GM21619 (cell line): ENCODE measurements around the gene CRB2.

Source experiments
- ATAC-seq: cut with Tn5 transposase; IDR thresholded peaks from one replicate; pipeline ENCODE4 v1.9.1; 2021; ENCODE audit not compliant: unreplicated experiment

The CRB2 gene

GRCh38 chr9:123418506-123418905 lies 62.5 kb downstream of the CRB2 start:
- ATAC-seq: no peak

DNA sequence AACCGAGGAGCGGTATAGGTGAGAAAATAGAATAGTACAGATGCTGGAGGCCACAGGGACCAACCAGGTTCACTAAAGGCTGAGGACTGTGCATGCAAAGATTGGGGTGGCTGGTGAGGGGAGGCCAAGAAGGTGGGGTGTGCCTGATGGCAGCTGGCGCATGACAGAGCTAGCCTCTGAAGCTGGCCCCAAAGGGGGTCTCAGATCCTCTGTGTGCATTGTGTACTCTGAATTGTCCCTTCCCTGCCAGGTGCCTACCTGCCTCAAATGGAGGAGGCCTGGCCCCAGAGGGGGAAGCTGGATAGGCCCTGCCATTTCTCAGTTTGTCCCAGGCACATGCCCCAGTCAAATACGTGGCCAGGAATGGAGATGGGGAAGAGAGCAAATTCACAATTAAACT lies 63.1 kb downstream of the CRB2 start:
- ATAC-seq: no peak

GRCh38 chr9:123419721-123420591 lies 64.0 kb downstream of the CRB2 start:
- no peak for ATAC-seq

- no peak for ATAC-seq
These were observed 64.7 kb downstream of the CRB2 start for GRCh38 chr9:123420592-123421111.

- no peak for ATAC-seq
These were observed 65.2 kb downstream of the CRB2 start for GRCh38 chr9:123421186-123421585.

DNA sequence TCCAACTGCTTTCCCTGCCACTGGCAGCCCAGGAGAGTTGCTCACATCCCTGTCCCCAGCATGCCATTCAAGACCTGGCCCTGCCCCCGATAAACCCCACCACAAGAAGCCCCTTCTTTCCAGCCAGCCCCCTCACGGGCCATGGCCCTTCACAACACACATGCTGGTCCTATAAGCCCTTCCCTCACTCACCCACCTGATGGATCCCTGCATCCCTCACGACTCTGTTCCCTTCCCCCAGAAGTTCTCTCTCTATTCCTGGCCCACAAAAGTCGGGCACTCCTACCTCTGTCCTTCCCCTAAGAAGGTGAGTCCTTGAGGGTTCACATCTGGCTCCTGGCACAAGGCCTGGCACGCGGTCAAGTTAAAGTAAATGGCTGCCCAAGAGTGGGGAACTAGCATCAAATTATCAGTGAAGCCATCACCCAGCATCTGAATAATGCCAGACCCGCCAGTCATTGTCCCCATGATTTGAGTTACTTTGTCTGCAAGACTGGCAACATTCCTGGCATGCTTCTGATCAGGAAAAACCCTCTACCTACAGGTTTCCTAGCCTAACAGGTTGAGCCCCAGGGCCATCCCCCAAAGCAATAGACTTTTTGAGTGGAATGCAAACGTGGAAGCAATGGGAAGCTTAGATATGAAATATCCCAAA lies 65.9 kb downstream of the CRB2 start:
- ATAC-seq: no peak

- ATAC-seq: no peak
These were observed 66.8 kb downstream of the CRB2 start for GRCh38 chr9:123422635-123423310.

GRCh38 chr9:123423311-123423640 lies 67.3 kb downstream of the CRB2 start:
- no peak for ATAC-seq

DNA sequence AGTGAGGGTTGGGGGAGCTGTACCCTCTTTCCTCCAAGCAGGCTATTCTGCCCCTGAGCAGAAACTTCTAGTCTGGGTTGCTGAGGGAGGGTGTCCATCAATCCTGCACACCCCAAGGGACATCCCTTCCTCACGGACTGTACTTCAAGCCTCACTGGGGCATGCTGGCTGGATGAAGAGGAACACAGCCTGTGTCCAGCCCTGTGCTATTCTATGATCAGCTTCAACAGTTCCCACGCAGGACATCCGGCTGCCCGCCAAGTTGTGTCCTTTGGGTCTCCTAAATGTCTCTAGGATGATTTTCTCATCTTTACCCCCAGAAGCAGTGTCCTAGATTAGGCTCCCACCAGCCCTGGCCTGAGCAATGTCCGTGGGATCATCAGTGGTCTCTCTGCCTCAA lies 68.1 kb downstream of the CRB2 start:
- no peak for ATAC-seq

DNA sequence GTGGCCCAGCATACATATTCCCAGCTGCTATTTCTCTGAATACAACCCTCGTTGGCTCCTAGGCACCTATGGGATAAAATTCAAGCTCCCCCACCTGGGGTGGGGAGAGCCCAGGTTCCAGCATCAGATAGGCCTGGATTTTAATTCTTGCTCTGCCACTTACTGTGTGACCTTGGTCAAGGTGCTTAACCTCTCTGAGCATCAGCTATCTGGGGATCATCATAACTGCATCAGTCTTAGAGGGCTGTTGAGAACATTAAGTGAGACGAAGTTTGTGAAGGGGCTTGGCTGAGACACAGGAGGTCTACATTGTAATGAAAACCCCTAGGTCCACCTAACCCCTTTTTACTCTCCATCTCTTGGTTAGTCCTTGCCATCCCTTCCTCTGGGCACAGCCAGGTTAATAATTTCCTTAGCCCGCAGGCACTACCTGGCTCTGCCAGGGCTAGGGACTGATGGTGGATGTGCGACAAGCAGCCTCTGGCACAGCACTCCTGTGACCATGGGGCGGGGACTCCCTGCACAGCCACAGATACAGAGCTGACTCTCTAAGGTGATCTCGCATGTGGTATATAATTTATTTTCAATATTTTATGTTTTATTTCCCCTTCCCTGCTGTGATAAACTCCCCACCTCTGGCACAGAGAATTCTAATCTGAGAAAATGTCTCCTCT lies 68.7 kb downstream of the CRB2 start:
- no peak for ATAC-seq

GRCh38 chr9:123425261-123425821 lies 69.3 kb downstream of the CRB2 start:
- no peak for ATAC-seq

DNA sequence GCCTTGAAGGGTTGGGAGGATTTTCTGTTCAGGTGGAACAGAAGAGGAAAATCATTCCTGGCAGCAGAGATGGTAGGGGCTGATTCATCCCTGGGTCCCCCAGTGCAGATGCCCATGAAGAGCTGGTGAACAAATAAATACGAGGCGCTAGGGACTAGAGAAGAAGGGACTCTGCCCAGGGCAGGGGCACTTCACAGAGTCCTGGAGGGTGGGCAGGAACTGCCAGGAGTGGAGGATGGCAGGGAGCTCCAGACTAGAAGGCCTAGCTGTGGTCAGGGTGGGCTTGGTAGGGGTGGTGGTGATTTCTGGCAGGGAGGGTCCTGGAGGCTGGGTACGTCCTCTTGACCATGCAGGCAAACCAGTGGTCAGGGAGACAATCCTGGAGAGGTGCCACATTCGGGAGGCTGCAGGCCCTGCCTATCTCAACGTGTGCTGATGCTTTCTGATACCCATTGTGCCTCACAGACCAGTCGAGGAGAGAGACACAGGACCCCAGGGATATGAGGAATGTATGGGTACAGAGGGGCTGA lies 69.9 kb downstream of the CRB2 start:
- ATAC-seq: no peak

- ATAC-seq: no peak
These were observed 70.4 kb downstream of the CRB2 start for GRCh38 chr9:123426406-123426805.
